K562 (cell line): ENCODE results near the gene RBPJL. TPM values are rescaled to one million over a fixed set of nuclear protein-coding genes. Genes with fewer than 3 reads are reported as not detected.

Experiments used
- ATF3 ChIP-seq, 2 experiments: fragments of 450-650 bp in 1 of 2; sonication (generic) in 1 of 2; formaldehyde crosslinking in 1 of 2; IDR thresholded peaks in 1 of 2; conservative IDR thresholded peaks in 1 of 2; 2 replicates each; pipeline versions ENCODE4 v1.6.1 to v1.8.1; 2016 to 2023; ENCODE audit warnings: mild to moderate bottlenecking in 2 of 2, moderate library complexity in 2 of 2, inconsistent platforms in 1 of 2, missing genetic modification reagents in 1 of 2
- CTBP1 ChIP-seq: fragments of 450-650 bp; IDR thresholded peaks from 2 replicates; pipeline ENCODE4 v1.6.1; 2016; ENCODE audit warnings: borderline replicate concordance
- EGR1 ChIP-seq: fragments of 450-650 bp; conservative IDR thresholded peaks from 2 replicates; pipeline ENCODE4 v1.6.1; 2017; ENCODE audit warnings: mild to moderate bottlenecking
- ELF4 ChIP-seq: fragments of 450-650 bp; formaldehyde crosslinking; IDR thresholded peaks from 2 replicates; pipeline ENCODE4 v1.4.0; 2022; ENCODE audit warnings: missing genetic modification characterization
- GABPB1 ChIP-seq: sonication (generic); formaldehyde crosslinking; IDR thresholded peaks from 2 replicates; pipeline ENCODE4 v1.8.0; 2022; ENCODE audit warnings: mild to moderate bottlenecking, missing genetic modification reagents
- HNRNPLL ChIP-seq: fragments of 200-400 bp; formaldehyde crosslinking; IDR thresholded peaks from 2 replicates; pipeline ENCODE4 v1.6.1; 2017; ENCODE audit warnings: low read length, low read depth, mild to moderate bottlenecking; ENCODE audit not compliant: poor library complexity, severe bottlenecking
- NBN ChIP-seq: fragments of 450-650 bp; IDR thresholded peaks from 2 replicates; pipeline ENCODE4 v1.6.1; 2016; ENCODE audit warnings: low read depth, mild to moderate bottlenecking
- POLR2AphosphoS5 ChIP-seq: IDR thresholded peaks from 2 replicates; pipeline ENCODE4 v1.6.1; 2011; ENCODE audit warnings: mild to moderate bottlenecking, low read depth, low read length, moderate library complexity; ENCODE audit not compliant: control insufficient read depth, insufficient read depth
- PTRF ChIP-seq: fragments of 450-650 bp; IDR thresholded peaks from 2 replicates; pipeline ENCODE4 v1.6.1; 2016; ENCODE audit warnings: mild to moderate bottlenecking, missing genetic modification characterization, missing compliant biosample characterization
- RBFOX2 ChIP-seq: fragments of 200-400 bp; formaldehyde crosslinking; IDR thresholded peaks from 2 replicates; pipeline ENCODE4 v1.6.1; 2017; ENCODE audit warnings: low read depth, mild to moderate bottlenecking, low read length, moderate library complexity
- RBM14 ChIP-seq: fragments of 200-400 bp; formaldehyde crosslinking; IDR thresholded peaks from 2 replicates; pipeline ENCODE4 v1.6.1; 2018; ENCODE audit warnings: low read depth, mild to moderate bottlenecking, low read length, moderate library complexity, borderline replicate concordance; ENCODE audit not compliant: insufficient read depth
- SMAD4 ChIP-seq: fragments of 250-450 bp; sonication (Bioruptor Pico); conservative IDR thresholded peaks from 2 replicates; pipeline ENCODE4 v1.8.0; 2021; ENCODE audit warnings: inconsistent platforms, mild to moderate bottlenecking, moderate library complexity
- SMARCA4 ChIP-seq: fragments of 450-650 bp; IDR thresholded peaks from 2 replicates; pipeline ENCODE4 v1.6.1; 2016
- TCF7L2 ChIP-seq: fragments of 150-350 bp; IDR thresholded peaks from 2 replicates; pipeline ENCODE4 v1.6.1; 2016; ENCODE audit warnings: low read depth, mild to moderate bottlenecking, low read length, moderate library complexity
- ZNF121 ChIP-seq: sonication (generic); formaldehyde crosslinking; conservative IDR thresholded peaks from 2 replicates; pipeline ENCODE4 v1.8.0; 2022; ENCODE audit warnings: missing genetic modification reagents
- ZNF586 ChIP-seq: fragments of 450-650 bp; formaldehyde crosslinking; conservative IDR thresholded peaks from 2 replicates; pipeline ENCODE4 v1.4.0; 2020; ENCODE audit warnings: mild to moderate bottlenecking, moderate library complexity
- polyA plus RNA-seq, 8 experiments: library from polyadenylated mRNA; depleted of rRNA in 4 of 8; stranded (reverse) in 5 of 8; unstranded in 3 of 8; fragments of >200 nt; fragmentation: Nextera tagmentation in 2 of 8; fragmentation: Illumina TruSeq in 1 of 8; extraction: Ambion mirVana in 2 of 8; extraction: Trizol in 1 of 8; gene quantifications; 2 replicates each; pipeline versions ENCODE4 v1.2.1 to v1.2.3, GENCODE V29; 2011 to 2014; ENCODE audit warnings: inconsistent platforms in 1 of 8, missing spikeins in 1 of 8
- total RNA-seq, 7 experiments: library from RNA; depleted of rRNA in 6 of 7; stranded (reverse); fragments of >200 nt in 6 of 7; fragmentation: Illumina TruSeq in 2 of 7; extraction: Trizol in 2 of 7; gene quantifications; 2 replicates each; pipeline versions ENCODE4 v1.2.1 to v1.2.3, GENCODE V29; 2011 to 2021; ENCODE audit warnings: low replicate concordance in 1 of 7
- TF ChIP-seq, protein P1 (sequence below): fragments of 250-450 bp; sonication (Bioruptor Pico); IDR thresholded peaks from 2 replicates; pipeline ENCODE4 v1.4.0; 2020; ENCODE audit warnings: mild to moderate bottlenecking, moderate library complexity
- TF ChIP-seq, protein P2 (sequence below): fragments of 450-650 bp; IDR thresholded peaks from 2 replicates; pipeline ENCODE4 v1.7.0; 2016; ENCODE audit warnings: borderline replicate concordance
- TF ChIP-seq, protein P3 (sequence below): fragments of 250-450 bp; sonication (Bioruptor Pico); IDR thresholded peaks from 2 replicates; pipeline ENCODE4 v1.9.0; 2021; ENCODE audit warnings: mild to moderate bottlenecking, inconsistent platforms

RBPJL gene
- total and polyA plus RNA-seq, 9 of the 15 experiments (the other 6 are each of a cell fraction or from before 2014, with no cell fraction given), result not detected

DNA sequence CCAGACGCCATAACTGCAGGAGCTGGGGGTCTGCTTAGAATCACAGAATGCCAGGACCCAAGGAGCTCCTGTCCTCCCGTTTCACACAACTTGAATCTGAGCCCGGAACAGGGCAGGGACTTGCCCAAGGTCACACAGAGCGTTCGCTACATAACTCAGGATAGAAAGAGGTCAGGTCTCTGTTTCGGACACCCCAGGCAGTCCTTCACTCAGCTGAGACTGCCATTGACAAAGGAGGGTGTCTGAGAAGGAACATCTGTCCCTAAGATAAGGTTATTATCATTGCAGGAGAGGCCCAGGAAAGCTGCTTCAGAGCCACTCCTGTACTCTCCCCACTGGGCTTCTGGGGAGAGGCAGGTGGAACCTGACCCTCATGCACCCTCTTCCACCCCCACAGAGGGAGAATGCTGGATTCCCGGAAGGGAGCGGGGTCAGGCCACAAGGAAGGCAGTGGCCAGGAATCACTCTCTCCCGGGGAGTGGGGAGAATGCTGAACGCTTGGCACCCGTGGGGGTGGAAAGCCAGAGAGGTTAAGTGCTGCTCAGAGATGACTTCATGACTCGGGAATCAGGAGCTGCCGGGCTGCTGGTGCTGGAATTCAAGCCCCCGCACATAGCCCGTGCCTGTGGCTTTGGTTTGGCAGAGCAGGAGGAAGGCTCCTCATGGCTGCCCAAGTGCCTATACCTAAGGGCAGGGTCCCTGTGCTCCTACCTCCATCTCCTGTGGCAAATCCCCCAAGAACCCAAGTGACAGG lies 30.9 kb downstream of the RBPJL start (continued):
- TF ChIP-seq, protein P1, sequence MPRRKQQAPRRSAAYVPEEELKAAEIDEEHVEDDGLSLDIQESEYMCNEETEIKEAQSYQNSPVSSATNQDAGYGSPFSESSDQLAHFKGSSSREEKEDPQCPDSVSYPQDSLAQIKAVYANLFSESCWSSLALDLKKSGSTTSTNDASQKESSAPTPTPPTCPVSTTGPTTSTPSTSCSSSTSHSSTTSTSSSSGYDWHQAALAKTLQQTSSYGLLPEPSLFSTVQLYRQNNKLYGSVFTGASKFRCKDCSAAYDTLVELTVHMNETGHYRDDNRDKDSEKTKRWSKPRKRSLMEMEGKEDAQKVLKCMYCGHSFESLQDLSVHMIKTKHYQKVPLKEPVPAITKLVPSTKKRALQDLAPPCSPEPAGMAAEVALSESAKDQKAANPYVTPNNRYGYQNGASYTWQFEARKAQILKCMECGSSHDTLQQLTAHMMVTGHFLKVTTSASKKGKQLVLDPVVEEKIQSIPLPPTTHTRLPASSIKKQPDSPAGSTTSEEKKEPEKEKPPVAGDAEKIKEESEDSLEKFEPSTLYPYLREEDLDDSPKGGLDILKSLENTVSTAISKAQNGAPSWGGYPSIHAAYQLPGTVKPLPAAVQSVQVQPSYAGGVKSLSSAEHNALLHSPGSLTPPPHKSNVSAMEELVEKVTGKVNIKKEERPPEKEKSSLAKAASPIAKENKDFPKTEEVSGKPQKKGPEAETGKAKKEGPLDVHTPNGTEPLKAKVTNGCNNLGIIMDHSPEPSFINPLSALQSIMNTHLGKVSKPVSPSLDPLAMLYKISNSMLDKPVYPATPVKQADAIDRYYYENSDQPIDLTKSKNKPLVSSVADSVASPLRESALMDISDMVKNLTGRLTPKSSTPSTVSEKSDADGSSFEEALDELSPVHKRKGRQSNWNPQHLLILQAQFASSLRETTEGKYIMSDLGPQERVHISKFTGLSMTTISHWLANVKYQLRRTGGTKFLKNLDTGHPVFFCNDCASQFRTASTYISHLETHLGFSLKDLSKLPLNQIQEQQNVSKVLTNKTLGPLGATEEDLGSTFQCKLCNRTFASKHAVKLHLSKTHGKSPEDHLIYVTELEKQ (CRISPR knock-in tag), result no peak
- TF ChIP-seq RBM14 (no peak), SMAD4 (CRISPR knock-in tag) (peak; percentile 79), GABPB1 (no peak), CTBP1 (peak; percentile 75), ATF3 (IDR thresholded peaks at IDR 0.05) (peak; percentile 67), ATF3 (CRISPR knock-in tag; conservative IDR thresholded peaks at IDR 0.05) (no peak), POLR2AphosphoS5 (peak; percentile 71), EGR1 (peak; percentile 82), ZNF121 (CRISPR knock-in tag) (no peak), TCF7L2 (no peak), ELF4 (CRISPR knock-in tag) (no peak), ZNF586 (no peak), PTRF (tag) (no peak), SMARCA4 (peak; percentile 78), NBN (no peak), RBFOX2 (peak; percentile 40; the same call in 1 of the 2 replicates), HNRNPLL (no peak)
- TF ChIP-seq, protein P2, sequence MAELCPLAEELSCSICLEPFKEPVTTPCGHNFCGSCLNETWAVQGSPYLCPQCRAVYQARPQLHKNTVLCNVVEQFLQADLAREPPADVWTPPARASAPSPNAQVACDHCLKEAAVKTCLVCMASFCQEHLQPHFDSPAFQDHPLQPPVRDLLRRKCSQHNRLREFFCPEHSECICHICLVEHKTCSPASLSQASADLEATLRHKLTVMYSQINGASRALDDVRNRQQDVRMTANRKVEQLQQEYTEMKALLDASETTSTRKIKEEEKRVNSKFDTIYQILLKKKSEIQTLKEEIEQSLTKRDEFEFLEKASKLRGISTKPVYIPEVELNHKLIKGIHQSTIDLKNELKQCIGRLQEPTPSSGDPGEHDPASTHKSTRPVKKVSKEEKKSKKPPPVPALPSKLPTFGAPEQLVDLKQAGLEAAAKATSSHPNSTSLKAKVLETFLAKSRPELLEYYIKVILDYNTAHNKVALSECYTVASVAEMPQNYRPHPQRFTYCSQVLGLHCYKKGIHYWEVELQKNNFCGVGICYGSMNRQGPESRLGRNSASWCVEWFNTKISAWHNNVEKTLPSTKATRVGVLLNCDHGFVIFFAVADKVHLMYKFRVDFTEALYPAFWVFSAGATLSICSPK, result no peak
- TF ChIP-seq, protein P3, sequence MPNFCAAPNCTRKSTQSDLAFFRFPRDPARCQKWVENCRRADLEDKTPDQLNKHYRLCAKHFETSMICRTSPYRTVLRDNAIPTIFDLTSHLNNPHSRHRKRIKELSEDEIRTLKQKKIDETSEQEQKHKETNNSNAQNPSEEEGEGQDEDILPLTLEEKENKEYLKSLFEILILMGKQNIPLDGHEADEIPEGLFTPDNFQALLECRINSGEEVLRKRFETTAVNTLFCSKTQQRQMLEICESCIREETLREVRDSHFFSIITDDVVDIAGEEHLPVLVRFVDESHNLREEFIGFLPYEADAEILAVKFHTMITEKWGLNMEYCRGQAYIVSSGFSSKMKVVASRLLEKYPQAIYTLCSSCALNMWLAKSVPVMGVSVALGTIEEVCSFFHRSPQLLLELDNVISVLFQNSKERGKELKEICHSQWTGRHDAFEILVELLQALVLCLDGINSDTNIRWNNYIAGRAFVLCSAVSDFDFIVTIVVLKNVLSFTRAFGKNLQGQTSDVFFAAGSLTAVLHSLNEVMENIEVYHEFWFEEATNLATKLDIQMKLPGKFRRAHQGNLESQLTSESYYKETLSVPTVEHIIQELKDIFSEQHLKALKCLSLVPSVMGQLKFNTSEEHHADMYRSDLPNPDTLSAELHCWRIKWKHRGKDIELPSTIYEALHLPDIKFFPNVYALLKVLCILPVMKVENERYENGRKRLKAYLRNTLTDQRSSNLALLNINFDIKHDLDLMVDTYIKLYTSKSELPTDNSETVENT, result no peak
